DND-41 (cell line): ENCODE results near the gene ZMYND11.

ENCODE experiments used
- EZH2 ChIP-seq: IDR thresholded peaks from 3 replicates; pipeline ENCODE4 v1.6.1; 2012; ENCODE audit warnings: borderline replicate concordance, low read depth, mild to moderate bottlenecking, moderate library complexity, low read length, inconsistent platforms; ENCODE audit not compliant: severe bottlenecking
- TF ChIP-seq, protein P1 (sequence below): IDR thresholded peaks from 2 replicates; pipeline ENCODE4 v1.5.1; 2012; ENCODE audit warnings: borderline replicate concordance, low read length, moderate library complexity, mild to moderate bottlenecking; ENCODE audit not compliant: poor library complexity, severe bottlenecking; ENCODE audit errors: extremely low read depth

DNA sequence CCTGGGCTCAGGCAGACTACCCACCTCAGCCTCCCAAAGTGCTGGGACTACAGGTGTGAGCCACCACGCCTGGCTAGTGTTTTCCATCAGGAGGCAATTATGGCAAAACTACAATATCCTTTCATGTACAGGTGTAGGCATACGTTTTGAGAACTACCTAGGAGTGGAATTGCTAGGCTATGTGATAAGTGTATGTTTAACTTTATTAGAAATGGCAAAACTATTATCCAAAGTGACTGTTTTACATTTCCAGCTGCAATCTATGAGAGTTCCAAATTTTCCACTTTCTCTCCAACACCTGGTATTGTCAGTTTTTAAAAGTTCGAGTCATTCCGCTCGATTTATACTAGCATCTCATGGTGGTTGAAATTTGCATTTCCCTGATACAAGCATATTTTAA lies 59.0 kb downstream of the ZMYND11 start:
- TF ChIP-seq, protein P1, sequence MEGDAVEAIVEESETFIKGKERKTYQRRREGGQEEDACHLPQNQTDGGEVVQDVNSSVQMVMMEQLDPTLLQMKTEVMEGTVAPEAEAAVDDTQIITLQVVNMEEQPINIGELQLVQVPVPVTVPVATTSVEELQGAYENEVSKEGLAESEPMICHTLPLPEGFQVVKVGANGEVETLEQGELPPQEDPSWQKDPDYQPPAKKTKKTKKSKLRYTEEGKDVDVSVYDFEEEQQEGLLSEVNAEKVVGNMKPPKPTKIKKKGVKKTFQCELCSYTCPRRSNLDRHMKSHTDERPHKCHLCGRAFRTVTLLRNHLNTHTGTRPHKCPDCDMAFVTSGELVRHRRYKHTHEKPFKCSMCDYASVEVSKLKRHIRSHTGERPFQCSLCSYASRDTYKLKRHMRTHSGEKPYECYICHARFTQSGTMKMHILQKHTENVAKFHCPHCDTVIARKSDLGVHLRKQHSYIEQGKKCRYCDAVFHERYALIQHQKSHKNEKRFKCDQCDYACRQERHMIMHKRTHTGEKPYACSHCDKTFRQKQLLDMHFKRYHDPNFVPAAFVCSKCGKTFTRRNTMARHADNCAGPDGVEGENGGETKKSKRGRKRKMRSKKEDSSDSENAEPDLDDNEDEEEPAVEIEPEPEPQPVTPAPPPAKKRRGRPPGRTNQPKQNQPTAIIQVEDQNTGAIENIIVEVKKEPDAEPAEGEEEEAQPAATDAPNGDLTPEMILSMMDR = no peak
- no peak for TF ChIP-seq EZH2
